ENCODE results near the gene RABEP1. TPM values are rescaled to one million over a fixed set of nuclear protein-coding genes. Genes with fewer than 3 reads are reported as not detected.

The RABEP1 gene
- total and polyA plus RNA-seq, 2 donors from 2014 or later = 21.1 to 47.6 TPM

- Histone ChIP-seq H3K4me3 (ENCODE audit: low read length in 3 of 3) (no peak overlapping the region), H3K9ac (ENCODE audit: low read length in 3 of 3) (no peak overlapping the region), H3K27me3 (ENCODE audit: control insufficient read depth, insufficient read depth, low read length) (no peaks in the 10 kb centered on the region), H3K9me3 (ENCODE audit: control insufficient read depth in 2 of 3, insufficient read depth in 1 of 3, low read length in 3 of 3) (no peaks in the 10 kb centered on the region), H3K36me3 (ENCODE audit: control insufficient read depth in 2 of 3, insufficient read depth in 3 of 3, low read length in 3 of 3) (peaks cover 2 to 22% (median 19%) of the 10 kb centered on the region in 3 donors), H3K27ac (ENCODE audit: low read depth in 2 of 2, low read length in 2 of 2) (no peak overlapping the region), H3K4me1 (ENCODE audit: control insufficient read depth in 2 of 3, insufficient read depth in 2 of 3, low read depth in 1 of 3, low read length in 3 of 3) (no peaks in the 10 kb centered on the region)
- TF ChIP-seq, protein P1, sequence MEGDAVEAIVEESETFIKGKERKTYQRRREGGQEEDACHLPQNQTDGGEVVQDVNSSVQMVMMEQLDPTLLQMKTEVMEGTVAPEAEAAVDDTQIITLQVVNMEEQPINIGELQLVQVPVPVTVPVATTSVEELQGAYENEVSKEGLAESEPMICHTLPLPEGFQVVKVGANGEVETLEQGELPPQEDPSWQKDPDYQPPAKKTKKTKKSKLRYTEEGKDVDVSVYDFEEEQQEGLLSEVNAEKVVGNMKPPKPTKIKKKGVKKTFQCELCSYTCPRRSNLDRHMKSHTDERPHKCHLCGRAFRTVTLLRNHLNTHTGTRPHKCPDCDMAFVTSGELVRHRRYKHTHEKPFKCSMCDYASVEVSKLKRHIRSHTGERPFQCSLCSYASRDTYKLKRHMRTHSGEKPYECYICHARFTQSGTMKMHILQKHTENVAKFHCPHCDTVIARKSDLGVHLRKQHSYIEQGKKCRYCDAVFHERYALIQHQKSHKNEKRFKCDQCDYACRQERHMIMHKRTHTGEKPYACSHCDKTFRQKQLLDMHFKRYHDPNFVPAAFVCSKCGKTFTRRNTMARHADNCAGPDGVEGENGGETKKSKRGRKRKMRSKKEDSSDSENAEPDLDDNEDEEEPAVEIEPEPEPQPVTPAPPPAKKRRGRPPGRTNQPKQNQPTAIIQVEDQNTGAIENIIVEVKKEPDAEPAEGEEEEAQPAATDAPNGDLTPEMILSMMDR (IDR thresholded peaks at IDR 0.05; ENCODE audit: borderline replicate concordance, extremely low read depth, insufficient read depth) = no peak
- FAIRE-seq (no peak), DNase-seq (no peak)
- intact Hi-C loops (cut with DNase I) = no loop called here
Measured at GRCh38 chr17:5354310-5354709, 72.2 kb downstream of the RABEP1 start.

- DNase-seq = no peak
- intact Hi-C loops (cut with DNase I) = no loop called here
- H3K4me1 ChIP-seq (ENCODE audit: control insufficient read depth in 2 of 3, insufficient read depth in 2 of 3, low read depth in 1 of 3, low read length in 3 of 3) = no peaks in the 10 kb centered on the region
- peaks cover 2 to 22% (median 20%) of the 10 kb centered on the region in 3 donors for H3K36me3 ChIP-seq (ENCODE audit: control insufficient read depth in 2 of 3, insufficient read depth in 3 of 3, low read length in 3 of 3)
- H3K27me3 ChIP-seq (ENCODE audit: control insufficient read depth, insufficient read depth, low read length) = no peaks in the 10 kb centered on the region
- TF ChIP-seq, protein P1 (IDR thresholded peaks at IDR 0.05; ENCODE audit: borderline replicate concordance, extremely low read depth, insufficient read depth) = no peak
- H3K27ac ChIP-seq (ENCODE audit: low read depth in 2 of 2, low read length in 2 of 2) = no peak overlapping the region
- H3K9ac ChIP-seq (ENCODE audit: low read length in 3 of 3) = no peak overlapping the region
- FAIRE-seq = no peak
- H3K4me3 ChIP-seq (ENCODE audit: low read length in 3 of 3) = no peak overlapping the region
- no peaks in the 10 kb centered on the region for H3K9me3 ChIP-seq (ENCODE audit: control insufficient read depth in 2 of 3, insufficient read depth in 1 of 3, low read length in 3 of 3)
Measured at GRCh38 chr17:5354886-5355415, 72.9 kb downstream of the RABEP1 start.

DNA sequence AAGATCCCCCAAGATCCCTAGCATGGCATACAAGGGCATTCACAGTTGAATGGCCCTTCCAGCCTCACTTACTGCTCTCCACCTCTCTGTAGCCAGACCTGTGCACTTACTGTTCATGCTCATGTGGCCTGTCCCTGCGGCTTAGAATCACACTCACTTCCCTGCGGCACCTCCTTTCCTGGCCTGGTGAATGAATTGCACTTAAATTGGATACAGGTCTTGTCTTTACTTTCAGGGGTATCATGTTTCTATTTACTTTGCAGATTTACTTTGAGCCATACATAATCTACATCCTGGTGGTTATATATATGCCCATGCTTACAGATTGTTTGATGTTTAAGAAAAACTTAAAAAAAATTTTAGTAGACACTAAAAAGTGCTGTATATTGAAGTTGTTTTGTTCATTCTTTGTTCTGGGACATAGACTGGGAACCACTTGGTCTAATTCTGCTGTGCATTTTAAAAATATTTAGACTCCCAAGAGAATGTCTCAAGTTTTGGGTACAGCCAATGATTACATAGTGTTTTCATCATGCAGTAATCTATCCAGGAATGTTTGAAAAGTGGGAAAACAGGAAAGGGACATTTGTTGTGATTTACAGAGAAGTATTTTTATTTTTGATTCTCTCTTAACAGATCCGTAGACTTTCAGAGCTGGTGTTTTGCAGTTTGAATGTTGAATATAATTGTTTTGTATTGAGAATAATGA lies 73.5 kb downstream of the RABEP1 start:
- no peaks in the 10 kb centered on the region for H3K4me1 ChIP-seq (ENCODE audit: control insufficient read depth in 2 of 3, insufficient read depth in 2 of 3, low read depth in 1 of 3, low read length in 3 of 3)
- intact Hi-C loops (cut with DNase I) = no loop called here
- no peak overlapping the region for H3K27ac ChIP-seq (ENCODE audit: low read depth in 2 of 2, low read length in 2 of 2)
- H3K4me3 ChIP-seq (ENCODE audit: low read length in 3 of 3) = no peak overlapping the region
- H3K27me3 ChIP-seq (ENCODE audit: control insufficient read depth, insufficient read depth, low read length) = no peaks in the 10 kb centered on the region
- H3K36me3 ChIP-seq (ENCODE audit: control insufficient read depth in 2 of 3, insufficient read depth in 3 of 3, low read length in 3 of 3) = peaks cover 2 to 22% (median 19%) of the 10 kb centered on the region in 3 donors
- no peak for FAIRE-seq
- TF ChIP-seq, protein P1 (IDR thresholded peaks at IDR 0.05; ENCODE audit: borderline replicate concordance, extremely low read depth, insufficient read depth) = no peak
- no peak overlapping the region for H3K9ac ChIP-seq (ENCODE audit: low read length in 3 of 3)
- DNase-seq = peak in 2 of 5 donors; percentile 7
- H3K9me3 ChIP-seq (ENCODE audit: control insufficient read depth in 2 of 3, insufficient read depth in 1 of 3, low read length in 3 of 3) = no peaks in the 10 kb centered on the region
